Measurements from ENCODE around the gene ARHGAP31. TPM values are rescaled to one million over a fixed set of nuclear protein-coding genes. Genes with fewer than 3 reads are reported as not detected.
A peak's percentile ranks its signal among the peaks of the same experiment; 100 is the strongest.

Gene ARHGAP31
- total RNA-seq, 4 donors from 2014 or later: 6.2 to 9.7 (median 7.3) TPM

- DNase-seq (no peak), ATAC-seq (no peak)
- no peak for TF ChIP-seq POLR2A (IDR thresholded peaks at IDR 0.05)
- no peaks in the 10 kb centered on the region for H3K27me3 ChIP-seq
- in situ Hi-C loops (cut with MboI; ENCODE audit: low sequenced_read_pairs in 4 of 4) (loop anchor here in 1 of 4 donors (25.0 kb wide), 1 partner anchor 633 kb away; the partner anchor contains the start of gene GSK3B), intact Hi-C loops (cut with DNase I; ENCODE audit: low total_unique reads) (no loop called here)
- peaks cover 0 to 67% of the 10 kb centered on the region in 2 donors for H3K36me3 ChIP-seq
- no peak overlapping the region for H3K27ac ChIP-seq
- H3K9me3 ChIP-seq: no peaks in the 10 kb centered on the region
- no peak overlapping the region for H3K4me3 ChIP-seq
- H3K4me1 ChIP-seq: no peaks in the 10 kb centered on the region
Measured at GRCh38 chr3:119453822-119454221, 159.6 kb downstream of the ARHGAP31 start.

- peaks cover 0 to 5% of the 10 kb centered on the region in 2 donors for H3K4me1 ChIP-seq
- H3K9me3 ChIP-seq: no peaks in the 10 kb centered on the region
- no peaks in the 10 kb centered on the region for H3K27me3 ChIP-seq
- in situ Hi-C loops (cut with MboI; ENCODE audit: low sequenced_read_pairs in 4 of 4) (loop anchor here in 1 of 4 donors (25.0 kb wide), 1 partner anchor 631 kb away; the partner anchor contains the start of gene GSK3B), intact Hi-C loops (cut with DNase I; ENCODE audit: low total_unique reads) (no loop called here)
- H3K4me3 ChIP-seq: no peak overlapping the region
- TF ChIP-seq CTCF (IDR thresholded peaks at IDR 0.05 in 4 of 5, conservative IDR thresholded peaks at IDR 0.05 in 1 of 5) (no peak), POLR2A (IDR thresholded peaks at IDR 0.05) (no peak)
- peaks cover 0 to 61% of the 10 kb centered on the region in 2 donors for H3K36me3 ChIP-seq
- ATAC-seq: no peak
- no peak for DNase-seq
- H3K27ac ChIP-seq: peak overlapping the region; percentile 11 to 47 (median 34)
Measured at GRCh38 chr3:119456469-119456868, 162.3 kb downstream of the ARHGAP31 start.

- DNase-seq (peak in 1 of 2 donors; percentile 19), ATAC-seq (peak; percentile 84 to 94)
- no peaks in the 10 kb centered on the region for H3K9me3 ChIP-seq
- H3K36me3 ChIP-seq: peaks cover 0 to 60% of the 10 kb centered on the region in 2 donors
- TF ChIP-seq POLR2A (IDR thresholded peaks at IDR 0.05) (no peak), CTCF (IDR thresholded peaks at IDR 0.05 in 4 of 5, conservative IDR thresholded peaks at IDR 0.05 in 1 of 5) (no peak)
- in situ Hi-C loops (cut with MboI; ENCODE audit: low sequenced_read_pairs in 4 of 4) (loop anchor here in 1 of 4 donors (25.0 kb wide), 1 partner anchor 630 kb away; the partner anchor contains the start of gene GSK3B), intact Hi-C loops (cut with DNase I; ENCODE audit: low total_unique reads) (no loop called here)
- peak overlapping the region; percentile 14 to 47 (median 42) for H3K27ac ChIP-seq
- no peaks in the 10 kb centered on the region for H3K27me3 ChIP-seq
- H3K4me1 ChIP-seq: peaks cover 7 to 12% of the 10 kb centered on the region in 2 donors
- H3K4me3 ChIP-seq: no peak overlapping the region
Measured at GRCh38 chr3:119457246-119457645, 163.1 kb downstream of the ARHGAP31 start.

GRCh38 chr3:119463171-119464169 is 169.3 kb downstream of the ARHGAP31 start, which contains the start of gene TMEM39A:
TMEM39A (minus strand) TSS chr3:119463615; CDS start chr3:119462074, 1,541 bp downstream.
- Histone ChIP-seq H3K36me3 (peaks cover 0 to 23% of the 10 kb centered on the region in 2 donors), H3K9me3 (no peaks in the 10 kb centered on the region), H3K27me3 (no peaks in the 10 kb centered on the region), H3K27ac (peak within 1 kb of the TSS; percentile 80 to 92 (median 83)), H3K4me3 (peak within 1 kb of the TSS; percentile 88 to 99 (median 94)), H3K4me1 (peaks cover 21 to 27% of the 10 kb centered on the region in 2 donors)
- intact Hi-C loops (cut with DNase I; ENCODE audit: low total_unique reads): loop anchor here (1.0 to 10.0 kb wide), 3 partner anchors 35 to 1281 kb away; partner anchors contain the start of genes GSK3B, GTF2E1, RABL3 and TIMMDC1
- DNase-seq (peak; percentile 98 to 99), ATAC-seq (peak; percentile 97 to 98)
- in situ Hi-C loops (cut with MboI; ENCODE audit: low sequenced_read_pairs in 4 of 4): loop anchor here in 1 of 4 donors (25.0 kb wide), 1 partner anchor 624 kb away; the partner anchor contains the start of gene GSK3B
- peak; percentile 80 to 85 for TF ChIP-seq POLR2A (IDR thresholded peaks at IDR 0.05)
- peak in 3 of 5 experiments; percentile 23 to 33 (median 32) for TF ChIP-seq CTCF (IDR thresholded peaks at IDR 0.05 in 4 of 5, conservative IDR thresholded peaks at IDR 0.05 in 1 of 5)
